ENCODE measurements around the gene CCDC71.

The CCDC71 gene

GRCh38 chr3:49120096-49120437, 46.1 kb downstream of the CCDC71 start:
- Histone ChIP-seq H3K27ac (ENCODE audit: low read length, poor library complexity, severe bottlenecking) (peak overlapping the region; percentile 78), H3K4me1 (ENCODE audit: control insufficient read depth, insufficient read depth, low read depth, low read length) (peaks cover 12% of the 10 kb centered on the region), H3K4me3 (ENCODE audit: insufficient read depth in 1 of 2, low read depth in 1 of 2, low read length in 2 of 2) (peak overlapping the region; percentile 83 to 84), H2AFZ (ENCODE audit: low read depth, low read length) (peak overlapping the region; percentile 69), H2BK5ac (ENCODE audit: low read depth, low read length, poor library complexity, severe bottlenecking) (no peak overlapping the region), H3K4ac (ENCODE audit: low read depth in 1 of 2, low read length in 2 of 2) (peak overlapping the region; percentile 71 to 98), H2BK12ac (ENCODE audit: low read length in 2 of 2) (peak overlapping the region in 1 of 2 experiments; percentile 18), H3K79me1 (replicated peaks; ENCODE audit: low read length, poor library complexity, severe bottlenecking) (peaks cover 44% of the 10 kb centered on the region), H4K91ac (ENCODE audit: low read length) (peak overlapping the region; percentile 90), H3K9ac (ENCODE audit: low read length) (peak overlapping the region; percentile 96), H3K27me3 (ENCODE audit: control insufficient read depth in 1 of 2, insufficient read depth in 1 of 2, low read length in 2 of 2) (no peaks in the 10 kb centered on the region), H3K9me3 (ENCODE audit: control insufficient read depth, low read length) (no peaks in the 10 kb centered on the region), H3K23ac (ENCODE audit: low read length in 2 of 2) (no peak overlapping the region), H3K14ac (ENCODE audit: low read length in 2 of 2) (peak overlapping the region in 1 of 2 experiments; percentile 99), H4K8ac (ENCODE audit: low read length) (peak overlapping the region; percentile 88), H2BK120ac (ENCODE audit: low read depth, low read length) (no peak overlapping the region), H2BK15ac (ENCODE audit: low read depth, poor library complexity, severe bottlenecking) (no peak overlapping the region), H3K36me3 (ENCODE audit: control insufficient read depth in 1 of 2, insufficient read depth in 2 of 2, low read depth in 1 of 2, low read length in 2 of 2) (peaks cover 80 to 83% of the 10 kb centered on the region in 2 experiments), H2AK5ac (ENCODE audit: low read length, severe bottlenecking) (peak overlapping the region; percentile 50), H3K4me2 (ENCODE audit: low read length, poor library complexity, severe bottlenecking) (peak overlapping the region; percentile 84), H3K18ac (ENCODE audit: low read depth in 1 of 2, low read length in 2 of 2) (peak overlapping the region; percentile 85 to 100)
- DNase-seq = peak; percentile 23
- 0% methylated on average over 9 of the region's 9 CpGs for WGBS

- Histone ChIP-seq H2BK120ac (ENCODE audit: low read depth, low read length) (no peak overlapping the region), H3K4me2 (ENCODE audit: low read length, poor library complexity, severe bottlenecking) (peak overlapping the region; percentile 84), H3K79me1 (replicated peaks; ENCODE audit: low read length, poor library complexity, severe bottlenecking) (peaks cover 42% of the 10 kb centered on the region), H3K4me3 (ENCODE audit: insufficient read depth in 1 of 2, low read depth in 1 of 2, low read length in 2 of 2) (peak overlapping the region in 1 of 2 experiments; percentile 84), H4K8ac (ENCODE audit: low read length) (peak overlapping the region; percentile 38), H3K4ac (ENCODE audit: low read depth in 1 of 2, low read length in 2 of 2) (peak overlapping the region in 1 of 2 experiments; percentile 9), H3K9me3 (ENCODE audit: control insufficient read depth, low read length) (no peaks in the 10 kb centered on the region), H2BK5ac (ENCODE audit: low read depth, low read length, poor library complexity, severe bottlenecking) (no peak overlapping the region), H3K9ac (ENCODE audit: low read length) (peak overlapping the region; percentile 96), H3K14ac (ENCODE audit: low read length in 2 of 2) (no peak overlapping the region), H2AK5ac (ENCODE audit: low read length, severe bottlenecking) (no peak overlapping the region), H3K27me3 (ENCODE audit: control insufficient read depth in 1 of 2, insufficient read depth in 1 of 2, low read length in 2 of 2) (no peaks in the 10 kb centered on the region), H3K4me1 (ENCODE audit: control insufficient read depth, insufficient read depth, low read depth, low read length) (peaks cover 12% of the 10 kb centered on the region), H2BK12ac (ENCODE audit: low read length in 2 of 2) (no peak overlapping the region), H3K18ac (ENCODE audit: low read depth in 1 of 2, low read length in 2 of 2) (no peak overlapping the region), H2BK15ac (ENCODE audit: low read depth, poor library complexity, severe bottlenecking) (no peak overlapping the region), H3K23ac (ENCODE audit: low read length in 2 of 2) (no peak overlapping the region), H3K27ac (ENCODE audit: low read length, poor library complexity, severe bottlenecking) (no peak overlapping the region), H4K91ac (ENCODE audit: low read length) (no peak overlapping the region), H3K36me3 (ENCODE audit: control insufficient read depth in 1 of 2, insufficient read depth in 2 of 2, low read depth in 1 of 2, low read length in 2 of 2) (peaks cover 80 to 83% of the 10 kb centered on the region in 2 experiments), H2AFZ (ENCODE audit: low read depth, low read length) (no peak overlapping the region)
- WGBS = 80% methylated on average over 2 of the region's 3 CpGs
- peak; percentile 31 for DNase-seq
These were observed 46.7 kb downstream of the CCDC71 start for GRCh38 chr3:49119439-49119838.

DNA sequence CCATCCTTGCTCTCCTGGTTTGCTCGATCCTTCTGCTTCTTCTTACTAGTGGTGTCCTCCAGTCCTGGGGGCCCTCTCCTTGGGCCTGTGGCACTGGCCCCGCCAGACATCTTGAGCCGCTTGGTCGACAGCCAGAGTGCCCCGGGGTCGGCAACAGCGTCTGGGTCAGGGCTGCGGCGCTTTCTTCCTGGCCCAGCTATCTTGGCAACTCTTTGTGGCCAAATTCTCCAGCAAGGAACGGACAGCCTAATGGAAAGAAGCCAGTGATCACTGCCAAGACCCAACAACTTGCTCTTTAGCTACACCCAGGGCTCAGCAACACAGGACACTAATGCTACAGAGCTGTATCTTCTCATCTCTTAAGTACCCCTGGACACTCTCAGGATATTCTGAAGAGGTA, 47.1 kb downstream of the CCDC71 start:
- Histone ChIP-seq H3K18ac (ENCODE audit: low read depth in 1 of 2, low read length in 2 of 2) (no peak overlapping the region), H2BK15ac (ENCODE audit: low read depth, poor library complexity, severe bottlenecking) (no peak overlapping the region), H3K4me2 (ENCODE audit: low read length, poor library complexity, severe bottlenecking) (no peak overlapping the region), H2AK5ac (ENCODE audit: low read length, severe bottlenecking) (no peak overlapping the region), H2BK120ac (ENCODE audit: low read depth, low read length) (no peak overlapping the region), H3K27me3 (ENCODE audit: control insufficient read depth in 1 of 2, insufficient read depth in 1 of 2, low read length in 2 of 2) (no peaks in the 10 kb centered on the region), H3K27ac (ENCODE audit: low read length, poor library complexity, severe bottlenecking) (no peak overlapping the region), H4K91ac (ENCODE audit: low read length) (no peak overlapping the region), H3K36me3 (ENCODE audit: control insufficient read depth in 1 of 2, insufficient read depth in 2 of 2, low read depth in 1 of 2, low read length in 2 of 2) (peaks cover 80 to 83% of the 10 kb centered on the region in 2 experiments), H2BK12ac (ENCODE audit: low read length in 2 of 2) (no peak overlapping the region), H2BK5ac (ENCODE audit: low read depth, low read length, poor library complexity, severe bottlenecking) (no peak overlapping the region), H2AFZ (ENCODE audit: low read depth, low read length) (no peak overlapping the region), H3K9ac (ENCODE audit: low read length) (peak overlapping the region; percentile 96), H3K14ac (ENCODE audit: low read length in 2 of 2) (no peak overlapping the region), H3K4ac (ENCODE audit: low read depth in 1 of 2, low read length in 2 of 2) (no peak overlapping the region), H3K79me1 (replicated peaks; ENCODE audit: low read length, poor library complexity, severe bottlenecking) (peaks cover 42% of the 10 kb centered on the region), H3K4me1 (ENCODE audit: control insufficient read depth, insufficient read depth, low read depth, low read length) (peaks cover 12% of the 10 kb centered on the region), H3K9me3 (ENCODE audit: control insufficient read depth, low read length) (no peaks in the 10 kb centered on the region), H4K8ac (ENCODE audit: low read length) (no peak overlapping the region), H3K4me3 (ENCODE audit: insufficient read depth in 1 of 2, low read depth in 1 of 2, low read length in 2 of 2) (peak overlapping the region in 1 of 2 experiments; percentile 84), H3K23ac (ENCODE audit: low read length in 2 of 2) (no peak overlapping the region)
- peak; percentile 4 for DNase-seq
- 98% methylated on average over 10 of the region's 10 CpGs for WGBS

Data from mesenchymal stem cell (in vitro differentiated cells and primary cell).